ENCODE results near the gene CNKSR2. TPM values are rescaled to one million over a fixed set of nuclear protein-coding genes. Genes with fewer than 3 reads are reported as not detected.

Gene CNKSR2
- total RNA-seq, 1 experiment from 2014 or later: 3.1 TPM

- no peak for DNase-seq (ENCODE audit: low read depth, low spot score)
- in situ Hi-C loops (cut with HindIII; ENCODE audit: low pct_unique_long_range_greater_than_20kb, low sequenced_read_pairs): no loop called here
These were observed 326.1 kb downstream of the CNKSR2 start for GRCh38 chrX:21700275-21700674.

GRCh38 chrX:21700967-21701366 lies 326.7 kb downstream of the CNKSR2 start:
- in situ Hi-C loops (cut with HindIII; ENCODE audit: low pct_unique_long_range_greater_than_20kb, low sequenced_read_pairs): no loop called here
- no peak for DNase-seq (ENCODE audit: low read depth, low spot score)

- in situ Hi-C loops (cut with HindIII; ENCODE audit: low pct_unique_long_range_greater_than_20kb, low sequenced_read_pairs): no loop called here
- no peak for DNase-seq (ENCODE audit: low read depth, low spot score)
These were observed 328.5 kb downstream of the CNKSR2 start for GRCh38 chrX:21702725-21703124.

Measured in SK-MEL-5 (cell line).